Astrocyte of the spinal cord (primary cell): ENCODE measurements around the gene MCTP1.
A peak's percentile ranks its signal among the peaks of the same experiment; 100 is the strongest.
"Not testable (repeated sequence)": the region's sequence is repeated elsewhere in the genome, so short reads cannot be mapped to it uniquely, and the experiment has no call there.

Source experiments
- DNase-seq: peaks from one replicate; pipeline ENCODE4 v3.0.0; 2011; ENCODE audit warnings: low read depth, low spot score
- H3K4me3 ChIP-seq: 2 replicates; pipeline ENCODE4 v1.5.1; 2011; ENCODE audit warnings: low read depth, mild to moderate bottlenecking, low read length, moderate library complexity
- in situ Hi-C: cut with HindIII; loops from 2 replicates; pipeline ENCODE4 v1.10.0; 2017; ENCODE audit warnings: low sequenced_read_pairs
- TF ChIP-seq, protein P1 (sequence below): IDR thresholded peaks from 2 replicates; pipeline ENCODE4 v1.5.1; 2012; ENCODE audit warnings: low read depth, mild to moderate bottlenecking, low read length, inconsistent platforms

The MCTP1 gene

DNA sequence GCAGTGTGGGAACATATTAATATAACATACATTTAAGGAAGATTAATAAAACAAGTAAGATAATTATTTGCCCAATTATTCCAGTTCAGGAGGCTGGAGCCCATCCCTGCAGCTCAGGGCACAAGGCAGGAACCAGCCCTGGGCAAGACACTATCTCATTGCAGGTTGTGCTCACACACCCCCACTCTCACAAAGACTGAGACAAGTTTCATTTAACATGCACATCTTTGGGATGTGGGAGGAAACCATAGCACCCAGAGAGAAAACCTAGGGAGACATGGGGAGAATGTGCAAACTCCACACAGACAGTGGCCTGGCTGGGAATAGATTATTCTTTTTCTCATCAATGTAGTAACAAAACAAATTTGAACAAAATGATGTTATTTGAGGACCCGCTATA is 279.1 kb downstream of the MCTP1 start:
- H3K4me3 ChIP-seq, result no peak overlapping the region
- DNase-seq, result no peak
- in situ Hi-C loops, result no loop called here
- TF ChIP-seq, protein P1, sequence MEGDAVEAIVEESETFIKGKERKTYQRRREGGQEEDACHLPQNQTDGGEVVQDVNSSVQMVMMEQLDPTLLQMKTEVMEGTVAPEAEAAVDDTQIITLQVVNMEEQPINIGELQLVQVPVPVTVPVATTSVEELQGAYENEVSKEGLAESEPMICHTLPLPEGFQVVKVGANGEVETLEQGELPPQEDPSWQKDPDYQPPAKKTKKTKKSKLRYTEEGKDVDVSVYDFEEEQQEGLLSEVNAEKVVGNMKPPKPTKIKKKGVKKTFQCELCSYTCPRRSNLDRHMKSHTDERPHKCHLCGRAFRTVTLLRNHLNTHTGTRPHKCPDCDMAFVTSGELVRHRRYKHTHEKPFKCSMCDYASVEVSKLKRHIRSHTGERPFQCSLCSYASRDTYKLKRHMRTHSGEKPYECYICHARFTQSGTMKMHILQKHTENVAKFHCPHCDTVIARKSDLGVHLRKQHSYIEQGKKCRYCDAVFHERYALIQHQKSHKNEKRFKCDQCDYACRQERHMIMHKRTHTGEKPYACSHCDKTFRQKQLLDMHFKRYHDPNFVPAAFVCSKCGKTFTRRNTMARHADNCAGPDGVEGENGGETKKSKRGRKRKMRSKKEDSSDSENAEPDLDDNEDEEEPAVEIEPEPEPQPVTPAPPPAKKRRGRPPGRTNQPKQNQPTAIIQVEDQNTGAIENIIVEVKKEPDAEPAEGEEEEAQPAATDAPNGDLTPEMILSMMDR, result no peak

DNA sequence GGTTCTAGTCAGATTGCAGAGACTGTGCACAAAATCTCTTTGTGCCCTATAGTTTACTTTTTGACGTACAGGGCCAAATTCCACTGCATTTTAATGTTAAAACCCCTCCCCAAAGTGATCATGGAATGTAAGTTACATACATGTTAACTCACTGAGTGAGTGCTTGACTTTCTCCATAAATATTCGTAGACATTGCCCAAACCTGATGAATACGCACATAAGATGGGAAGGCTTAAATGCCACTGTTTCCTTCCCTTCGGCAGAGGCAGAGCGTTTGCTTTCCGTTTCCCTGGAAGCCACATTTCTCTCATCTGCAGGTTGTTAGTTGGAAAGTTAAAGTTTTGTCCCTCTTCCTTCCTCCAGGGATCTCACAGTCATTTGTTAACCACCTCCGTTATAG is 286.2 kb downstream of the MCTP1 start:
- no peak overlapping the region for H3K4me3 ChIP-seq
- in situ Hi-C loops, result no loop called here
- DNase-seq, result no peak
- TF ChIP-seq, protein P1, result no peak

GRCh38 chr5:94994537-94994936 is 290.4 kb downstream of the MCTP1 start:
- DNase-seq, in situ Hi-C loops, H3K4me3 ChIP-seq: not testable (repeated sequence)

GRCh38 chr5:94993491-94993890 is 291.4 kb downstream of the MCTP1 start:
- DNase-seq, result no peak
- no peak overlapping the region for H3K4me3 ChIP-seq
- TF ChIP-seq, protein P1, result no peak
- in situ Hi-C loops, result no loop called here

- no peak for DNase-seq
- no peak overlapping the region for H3K4me3 ChIP-seq
- TF ChIP-seq, protein P1, result no peak
- in situ Hi-C loops, result no loop called here
Observed at GRCh38 chr5:94992325-94992724, 292.6 kb downstream of the MCTP1 start.

GRCh38 chr5:94983861-94984535 is 300.9 kb downstream of the MCTP1 start:
- in situ Hi-C loops, result no loop called here
- TF ChIP-seq, protein P1, result no peak
- DNase-seq, result peak; percentile 56
- no peak overlapping the region for H3K4me3 ChIP-seq

DNA sequence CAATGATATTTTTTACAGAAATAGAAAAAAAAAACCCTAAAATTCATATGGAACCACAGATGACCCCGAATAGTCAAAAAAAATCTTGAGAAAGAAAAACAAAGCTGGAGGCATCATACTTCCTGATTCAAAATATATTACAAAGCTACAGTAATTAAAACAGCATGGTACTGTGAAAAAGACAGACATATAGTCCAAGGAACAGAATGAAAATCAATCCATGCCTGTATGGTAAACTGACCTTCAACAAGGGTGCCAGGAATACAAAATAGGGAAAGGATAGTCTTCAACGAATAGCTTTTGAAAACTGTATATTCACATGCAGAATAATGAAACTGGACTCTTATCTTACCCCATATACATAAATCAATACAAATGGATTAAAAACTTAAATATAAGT is 307.5 kb downstream of the MCTP1 start:
- in situ Hi-C loops, result no loop called here
- H3K4me3 ChIP-seq, result no peak overlapping the region
- TF ChIP-seq, protein P1, result no peak
- DNase-seq, result no peak
